Ramos (cell line): ENCODE results near the gene DYNC2H1.

Experiments used
- in situ Hi-C: fragments of 300-500 bp; cut with MboI; formaldehyde crosslinking; loops from one replicate; pipeline ENCODE4 v1.14.3; 2022; ENCODE audit warnings: low sequenced_read_pairs; ENCODE audit not compliant: unreplicated experiment

DYNC2H1 gene

DNA sequence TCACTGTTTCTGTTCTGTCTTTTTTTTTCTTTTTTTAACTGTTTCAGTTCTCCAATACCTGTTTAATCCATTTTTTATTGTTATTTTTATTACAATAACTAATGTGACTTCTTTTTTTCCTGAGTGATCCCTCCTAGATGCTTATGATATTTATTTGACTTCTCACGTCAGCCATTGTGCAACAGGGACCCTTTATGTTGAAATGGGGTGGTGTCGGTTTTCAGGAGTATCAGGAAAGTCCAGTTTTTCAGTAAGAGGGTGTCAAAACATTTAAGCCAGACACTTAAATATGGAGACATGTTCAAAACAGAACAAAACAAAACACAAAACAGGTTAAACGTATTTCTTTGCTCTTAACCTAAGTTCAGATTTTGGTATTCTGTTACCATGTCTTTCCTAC lies 418.8 kb downstream of the DYNC2H1 start:
- in situ Hi-C loops: no loop called here

DNA sequence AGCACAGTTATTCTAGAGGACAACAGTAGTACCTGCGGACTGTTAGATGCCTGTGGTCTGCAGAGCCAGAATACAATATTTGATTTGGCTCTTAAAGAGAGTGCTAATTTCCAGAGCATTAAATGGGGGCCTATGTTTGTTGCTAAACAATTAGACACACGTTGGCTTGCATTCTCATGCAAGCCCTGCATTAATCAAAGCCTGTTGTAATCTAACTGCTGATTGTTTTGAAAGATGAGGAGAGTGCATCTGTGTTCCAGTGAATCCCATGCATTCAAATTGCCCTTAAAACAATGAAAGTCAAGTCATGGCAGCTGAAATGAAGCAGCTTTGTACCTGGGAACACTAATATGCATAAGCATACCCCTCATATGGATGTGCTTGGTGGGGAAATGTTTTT lies 419.4 kb downstream of the DYNC2H1 start:
- in situ Hi-C loops: no loop called here

DNA sequence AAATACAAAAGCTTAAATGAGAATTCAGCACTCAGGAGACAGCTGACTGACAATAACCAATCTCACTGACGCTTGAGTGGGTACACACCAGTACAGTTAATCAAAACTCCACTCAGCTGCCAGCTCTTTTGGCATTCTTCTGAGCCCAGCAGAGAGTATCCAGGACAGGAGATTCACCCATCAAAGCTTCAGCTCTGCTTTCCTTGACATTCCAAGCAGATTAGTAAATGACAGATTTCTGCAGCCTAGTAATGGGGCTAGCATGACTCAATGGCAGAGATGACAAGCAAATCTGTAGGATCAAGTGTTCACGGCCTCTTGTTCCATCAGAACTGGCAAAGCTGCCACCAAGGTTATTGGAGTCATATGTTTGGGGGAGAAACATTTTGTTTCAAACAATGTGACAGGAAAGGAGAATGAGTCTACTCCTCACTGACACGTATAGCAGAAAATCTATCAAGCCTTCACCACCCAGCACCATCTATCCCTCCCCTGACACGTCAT lies 420.0 kb downstream of the DYNC2H1 start:
- in situ Hi-C loops: no loop called here
